NK-92 (cell line): ENCODE measurements around the gene ACTL6B.
"Not testable (repeated sequence)": the region's sequence is repeated elsewhere in the genome, so short reads cannot be mapped to it uniquely, and the experiment has no call there.

Experiments
- DNase-seq: peaks from one replicate; lab custom pipeline; 2025; ENCODE audit not compliant: unreplicated experiment; lab: John Stamatoyannopoulos, UW

ACTL6B gene

GRCh38 chr7:100671353-100672327 lies 15.4 kb upstream of the ACTL6B start:
- DNase-seq: no peak

DNA sequence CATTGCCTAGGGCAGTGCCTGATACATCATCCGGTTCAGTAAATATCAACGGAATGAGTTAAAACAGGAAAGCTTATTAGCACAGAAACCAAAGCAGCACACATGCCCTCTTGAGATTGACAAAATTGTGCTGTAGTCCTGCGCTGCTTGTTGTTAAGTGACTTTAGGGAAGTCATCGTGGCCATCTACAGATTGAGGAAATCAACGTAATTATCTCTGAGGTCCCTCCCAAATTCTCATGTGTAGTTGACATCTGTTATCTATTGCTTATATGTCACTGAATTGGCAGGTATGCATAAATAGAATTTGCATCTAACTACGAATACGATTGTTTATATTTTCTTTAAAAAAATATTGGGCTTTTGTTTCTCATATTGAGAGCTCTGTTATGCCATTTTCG lies 13.8 kb upstream of the ACTL6B start:
- DNase-seq: no peak

- DNase-seq: not testable (repeated sequence)
Measured at GRCh38 chr7:100669106-100669505, 12.9 kb upstream of the ACTL6B start.

- no peak for DNase-seq
Measured at GRCh38 chr7:100668069-100668449, 11.8 kb upstream of the ACTL6B start.

DNA sequence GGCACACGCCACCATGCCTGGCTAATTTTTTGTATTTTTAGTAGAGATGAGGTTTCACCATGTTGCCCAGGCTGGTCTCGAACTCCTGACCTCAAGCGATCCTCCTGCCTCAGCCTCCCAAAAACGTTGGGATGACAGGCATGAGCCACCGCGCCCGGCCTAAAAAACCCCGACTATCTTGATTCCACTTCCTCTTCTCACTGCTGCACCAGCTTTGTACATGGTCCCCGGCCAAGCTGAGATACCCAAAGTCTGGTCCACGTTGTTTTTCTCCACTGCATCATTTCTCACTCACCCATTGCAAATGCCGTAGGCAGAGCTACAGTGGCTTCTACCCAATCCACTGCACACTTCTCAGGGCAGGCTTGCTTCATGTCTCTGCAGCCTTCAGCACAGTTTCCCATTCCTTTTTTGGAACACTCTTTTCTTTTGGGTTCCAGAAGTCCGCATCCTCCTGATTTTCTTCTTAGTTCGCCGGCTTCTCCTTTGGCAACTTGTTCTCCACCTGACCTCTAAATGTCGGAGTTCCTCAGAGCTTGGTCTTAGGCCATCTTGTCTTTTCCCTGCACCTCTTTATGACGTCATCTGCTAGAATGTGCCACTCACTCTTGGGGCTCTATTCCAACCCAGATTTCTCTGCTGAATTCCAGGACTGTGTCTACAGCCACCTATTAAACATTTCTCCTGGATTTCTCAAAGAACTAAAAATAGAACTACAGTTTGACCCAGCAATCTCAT lies 11.3 kb upstream of the ACTL6B start:
- DNase-seq: no peak

DNA sequence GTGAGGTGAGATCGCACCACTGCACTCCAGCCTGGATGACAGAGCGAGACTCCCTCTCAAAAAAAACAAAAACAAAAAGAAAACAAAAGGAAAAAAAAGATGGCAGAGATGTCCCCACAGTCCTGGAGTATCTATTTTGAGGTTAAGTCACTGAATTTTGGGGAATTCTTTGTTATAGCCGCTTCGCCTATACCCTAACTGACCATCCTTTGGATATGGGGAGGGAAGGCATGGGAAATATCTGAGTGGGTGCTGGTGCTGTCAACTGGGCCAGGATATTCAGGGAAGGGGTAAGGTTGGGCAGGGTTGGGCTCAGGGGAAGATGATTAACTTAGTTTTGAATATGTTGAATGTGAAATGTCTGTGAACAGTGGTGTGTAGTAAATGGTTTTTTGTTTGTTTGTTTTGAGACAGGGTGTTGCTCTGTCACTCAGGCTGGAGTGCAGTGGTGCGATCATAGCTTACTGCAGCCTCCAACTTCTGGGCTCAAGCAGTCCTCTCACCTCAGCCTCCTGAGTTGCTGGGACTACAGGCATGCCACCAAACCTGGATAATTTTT lies 9.0 kb upstream of the ACTL6B start:
- DNase-seq: no peak

DNA sequence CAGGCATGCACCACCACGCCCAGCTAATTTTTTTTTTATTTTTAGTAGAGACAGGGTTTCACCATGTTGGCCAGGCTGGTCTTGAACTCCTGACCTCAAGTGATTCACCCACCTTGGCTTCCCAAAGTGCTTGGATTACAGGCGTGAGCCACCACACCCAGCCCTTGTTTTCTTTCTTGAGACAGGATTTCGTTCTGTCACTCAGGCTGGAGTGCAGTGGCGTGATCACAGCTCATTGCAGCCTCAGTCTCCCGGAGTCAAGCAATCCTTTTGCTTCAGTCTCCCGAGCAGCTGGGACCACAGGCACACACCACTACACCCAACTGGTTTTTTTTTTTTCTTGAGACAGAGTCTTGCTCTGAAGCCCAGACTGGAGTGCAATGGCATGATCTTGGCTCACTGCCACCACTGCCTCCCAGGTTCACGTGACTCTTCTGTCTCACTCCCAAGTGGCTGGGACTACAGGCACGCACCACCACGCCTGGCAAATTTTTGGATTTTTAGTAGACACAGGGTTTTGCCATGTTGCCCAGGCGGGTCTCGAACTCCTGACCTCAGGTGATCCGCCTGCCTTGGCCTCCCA lies 6.0 kb upstream of the ACTL6B start:
- DNase-seq: not testable (repeated sequence)

- DNase-seq: no peak
Measured at GRCh38 chr7:100654908-100655831, 1.1 kb downstream of the ACTL6B start.

DNA sequence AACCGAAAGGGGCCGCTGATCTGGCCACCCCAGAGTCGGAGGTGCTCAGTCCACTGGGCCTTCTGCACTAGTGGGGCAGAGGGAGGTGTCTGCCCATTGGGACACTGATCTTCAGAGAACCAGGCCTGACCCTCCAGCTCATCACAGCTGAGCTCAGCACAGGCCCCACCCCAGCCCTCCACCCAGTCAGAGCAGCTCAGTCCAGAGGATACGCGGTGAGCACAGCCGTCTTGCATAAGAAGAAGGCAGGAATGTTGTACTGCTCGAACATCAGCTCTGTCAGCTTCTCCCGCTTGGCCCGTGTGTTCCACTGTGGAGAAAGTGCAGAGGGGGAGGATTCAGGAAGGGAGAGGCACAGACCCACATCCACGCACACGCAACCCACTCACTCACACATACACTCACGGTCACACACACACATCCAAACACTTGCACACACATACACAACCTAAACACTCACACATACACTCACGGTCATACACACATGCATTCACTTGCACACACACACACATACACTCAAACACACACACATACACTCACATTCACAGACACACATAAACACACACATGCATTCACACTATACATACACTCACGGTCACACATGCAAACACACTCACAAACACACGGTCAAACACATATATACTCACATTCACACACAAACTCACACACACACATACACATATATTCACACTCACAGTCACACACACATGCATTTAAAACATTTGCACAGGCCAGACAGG lies 6.3 kb downstream of the ACTL6B start:
- DNase-seq: no peak

DNA sequence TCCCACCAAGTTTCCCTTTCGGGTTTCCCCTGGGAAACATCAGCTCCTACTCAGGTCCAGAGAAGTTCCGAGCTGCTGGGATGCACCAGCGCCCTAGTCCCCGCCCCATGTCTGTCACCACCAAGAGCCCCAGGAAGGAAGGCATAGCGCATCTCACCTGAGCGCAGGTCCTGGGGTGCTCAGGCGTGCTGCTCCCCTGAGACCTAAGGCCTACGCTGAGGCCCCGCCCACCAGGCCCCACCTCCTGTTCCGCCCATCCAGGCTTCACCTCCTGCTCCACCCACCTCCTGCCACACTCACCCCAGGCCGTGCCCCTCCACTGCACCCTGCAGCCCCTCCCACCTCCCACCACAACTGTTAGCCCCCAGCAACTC lies 13.7 kb downstream of the ACTL6B start:
- DNase-seq: no peak

- DNase-seq: no peak
Measured at GRCh38 chr7:100641860-100642533, 14.3 kb downstream of the ACTL6B start.

GRCh38 chr7:100641463-100641859 lies 14.8 kb downstream of the ACTL6B start, which contains the start of gene TFR2:
Gene TFR2 (minus strand): TSS chr7:100641552. CDS start chr7:100641509, 43 bp downstream.
- no peak for DNase-seq

DNA sequence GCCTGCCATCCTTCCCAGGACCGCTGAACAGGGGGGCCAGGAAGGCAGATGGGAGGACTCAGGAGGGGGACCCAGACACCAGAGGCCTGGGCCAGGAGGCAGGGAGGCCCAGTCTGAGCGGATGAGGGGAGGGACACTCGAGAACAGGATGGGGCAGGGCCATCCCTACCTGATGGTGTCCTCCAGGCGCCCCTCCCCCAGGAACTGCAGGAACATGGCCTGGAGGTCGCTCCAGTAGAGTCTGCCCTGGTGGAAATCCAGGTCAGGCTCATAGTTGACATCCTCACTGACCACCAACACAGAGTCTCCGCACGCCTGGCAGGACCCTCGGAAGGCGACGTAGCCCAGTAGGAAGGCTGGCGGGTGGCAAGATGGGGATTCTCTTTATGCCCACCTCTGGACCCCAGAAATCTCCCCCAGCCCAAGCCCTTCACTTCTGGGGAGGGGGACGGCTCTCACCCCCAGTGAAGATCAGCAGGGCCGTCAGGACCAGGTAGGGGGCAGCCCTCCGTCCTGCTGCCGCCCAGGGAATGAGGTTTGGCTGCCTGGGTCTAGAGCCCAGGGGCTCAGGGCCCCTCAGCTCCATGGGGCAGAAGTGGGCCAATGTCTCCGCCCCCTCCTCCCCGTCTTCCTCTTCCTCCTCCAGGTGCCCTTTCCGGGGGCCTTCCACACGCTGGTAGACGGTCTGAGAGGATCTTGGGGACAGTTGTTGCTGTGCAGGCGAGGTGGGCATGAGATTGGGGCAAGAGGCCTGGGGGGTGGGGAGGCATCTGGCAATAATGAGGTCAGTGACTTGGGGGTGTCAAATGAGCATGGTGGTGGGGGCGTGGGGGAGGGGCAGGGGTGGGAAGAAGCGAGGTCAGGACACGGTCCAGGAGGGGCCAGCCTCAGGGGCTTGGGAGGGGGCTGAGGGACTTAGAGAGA lies 15.5 kb downstream of the ACTL6B start:
- no peak for DNase-seq

- no peak for DNase-seq
Measured at GRCh38 chr7:100639995-100640516, 16.2 kb downstream of the ACTL6B start.

DNA sequence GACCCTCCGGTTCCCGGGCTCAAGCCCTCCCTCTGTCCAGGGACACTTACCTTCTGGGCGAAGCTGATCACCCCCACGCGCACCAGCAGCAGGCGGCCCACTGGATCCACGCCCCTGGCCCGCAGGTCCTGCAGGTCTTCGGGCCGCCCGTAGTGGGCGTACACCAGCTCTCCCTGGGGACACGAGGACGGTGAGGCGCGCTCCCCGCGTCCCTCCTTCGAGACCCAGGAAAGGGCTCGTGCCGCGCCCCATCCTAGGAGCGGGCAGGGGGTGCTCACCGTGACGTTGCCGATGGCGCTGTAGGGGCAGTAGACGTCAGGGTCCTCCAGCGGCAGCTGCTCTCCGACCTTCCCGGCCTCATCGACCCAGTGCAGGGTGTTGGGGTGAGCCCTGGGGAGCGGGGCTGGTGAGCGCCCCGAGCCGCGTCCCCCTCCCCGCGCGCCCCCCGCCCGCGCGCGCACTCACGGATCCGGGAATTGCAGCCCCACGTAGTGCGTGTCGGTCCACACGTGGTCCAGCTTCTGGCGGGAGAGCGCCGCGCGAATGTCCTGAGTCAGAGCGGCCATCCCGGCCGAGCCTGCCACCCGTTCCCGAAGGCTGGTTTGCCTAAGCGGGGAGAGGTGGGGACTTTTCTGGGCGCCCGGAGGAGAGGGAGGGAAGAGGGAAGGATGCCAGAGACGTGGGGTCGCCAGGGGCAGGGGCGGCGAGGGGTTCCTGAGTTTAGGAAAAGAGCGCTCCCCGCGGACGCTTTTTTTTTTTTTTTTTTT lies 23.1 kb downstream of the ACTL6B start:
- DNase-seq: no peak

- DNase-seq: no peak
Measured at GRCh38 chr7:100630066-100630465, 26.2 kb downstream of the ACTL6B start.

DNA sequence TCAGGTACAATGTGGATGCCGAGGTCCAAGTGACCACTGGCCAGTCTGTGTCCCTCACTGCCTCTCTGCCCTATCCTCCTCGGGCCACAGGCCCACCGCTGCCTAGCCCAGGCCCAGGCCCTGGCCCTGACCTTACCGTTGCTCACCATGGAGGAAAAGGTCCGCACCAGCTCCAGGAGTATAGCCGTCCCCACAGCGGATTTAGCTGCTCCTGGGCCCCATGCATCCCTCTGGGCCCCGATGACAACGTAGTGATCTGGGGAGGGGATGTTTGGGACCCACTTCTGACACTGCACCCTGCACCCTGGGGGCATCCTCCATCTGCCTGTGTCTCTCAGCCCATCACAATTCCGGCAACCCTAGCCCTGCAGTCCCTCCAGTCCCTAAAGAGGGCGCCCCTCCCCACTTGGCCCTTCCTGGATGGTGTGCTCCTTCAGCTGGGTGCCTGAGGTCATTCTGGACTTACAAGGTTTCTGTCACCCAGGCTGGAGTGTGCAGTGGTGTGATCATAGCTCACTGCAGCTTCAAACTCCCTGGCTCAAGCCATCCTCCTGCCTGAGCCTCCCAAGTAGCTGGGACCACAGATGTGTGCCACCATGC lies 27.0 kb downstream of the ACTL6B start:
- no peak for DNase-seq
